GM23338 (cell line): ENCODE measurements around the gene CIB4. TPM values are rescaled to one million over a fixed set of nuclear protein-coding genes. Genes with fewer than 3 reads are reported as not detected.

Source experiments
- ATAC-seq: fragments of 200-7000 bp; cut with Tn5 transposase; 3 replicates; pipeline ENCODE4 v1.9.1; 2020
- DNase-seq: peaks from one replicate; pipeline ENCODE4 v3.0.0-alpha.2; 2015; ENCODE audit warnings: low spot score
- H2AFZ ChIP-seq: fragments of 200-600 bp; sonication (generic); 2 replicates; pipeline ENCODE4 v1.8.0; 2016; ENCODE audit warnings: antibody characterized with exemption, mild to moderate bottlenecking, moderate library complexity
- H3F3A ChIP-seq: fragments of 200-600 bp; sonication (generic); replicated peaks from 2 replicates; pipeline ENCODE4 v1.8.0; 2017; ENCODE audit warnings: antibody characterized with exemption, mixed run types, low read depth
- H3K27ac ChIP-seq: fragments of 200-600 bp; sonication (generic); 2 replicates; pipeline ENCODE4 v1.6.1; 2016; ENCODE audit warnings: low read depth
- H3K27me3 ChIP-seq: fragments of 200-600 bp; sonication (generic); 2 replicates; pipeline ENCODE4 v1.8.0; 2016; ENCODE audit warnings: mild to moderate bottlenecking, mixed run types, moderate library complexity; ENCODE audit not compliant: insufficient read depth
- H3K36me3 ChIP-seq: fragments of 200-600 bp; sonication (generic); 2 replicates; pipeline ENCODE4 v1.8.0; 2016; ENCODE audit warnings: mild to moderate bottlenecking; ENCODE audit not compliant: insufficient read depth
- H3K4me1 ChIP-seq: fragments of 200-600 bp; sonication (generic); 2 replicates; pipeline ENCODE4 v1.8.0; 2016; ENCODE audit warnings: mild to moderate bottlenecking, moderate library complexity; ENCODE audit not compliant: insufficient read depth
- H3K4me2 ChIP-seq: fragments of 200-600 bp; sonication (generic); 2 replicates; pipeline ENCODE4 v1.7.1; 2017; ENCODE audit warnings: mixed run types
- H3K4me3 ChIP-seq: fragments of 200-600 bp; sonication (generic); 2 replicates; pipeline ENCODE4 v1.6.1; 2016; ENCODE audit warnings: mixed run types
- H3K79me2 ChIP-seq: fragments of 200-600 bp; sonication (generic); replicated peaks from 2 replicates; pipeline ENCODE4 v1.8.0; 2017; ENCODE audit warnings: mild to moderate bottlenecking; ENCODE audit not compliant: insufficient read depth
- H3K9me2 ChIP-seq: fragments of 200-600 bp; sonication (generic); 2 replicates; pipeline ENCODE4 v1.8.0; 2017; ENCODE audit not compliant: insufficient read depth
- H4K20me1 ChIP-seq: fragments of 200-600 bp; sonication (generic); replicated peaks from 2 replicates; pipeline ENCODE4 v1.8.0; 2017; ENCODE audit warnings: mild to moderate bottlenecking; ENCODE audit not compliant: insufficient read depth
- H3K27ac Mint-ChIP-seq: 2 replicates; pipeline ENCODE4 v1.8.0; 2020; ENCODE audit warnings: inconsistent platforms, mild to moderate bottlenecking, moderate library complexity, mixed read lengths
- H3K27me3 Mint-ChIP-seq: 3 replicates; pipeline ENCODE4 v1.8.0; 2022; ENCODE audit warnings: low read depth, mild to moderate bottlenecking, moderate library complexity, mixed read lengths, inconsistent platforms; ENCODE audit not compliant: insufficient read depth, poor library complexity
- H3K36me3 Mint-ChIP-seq: 3 replicates; pipeline ENCODE4 v1.8.0; 2021; ENCODE audit warnings: low read depth, mild to moderate bottlenecking, inconsistent platforms, moderate library complexity, mixed read lengths
- H3K4me1 Mint-ChIP-seq: 3 replicates; pipeline ENCODE4 v1.8.0; 2020; ENCODE audit warnings: mild to moderate bottlenecking, inconsistent platforms, mixed read lengths
- H3K4me3 Mint-ChIP-seq: 3 replicates; pipeline ENCODE4 v1.8.0; 2021; ENCODE audit warnings: moderate library complexity, mild to moderate bottlenecking, inconsistent platforms, mixed read lengths
- H3K9me3 Mint-ChIP-seq: 3 replicates; pipeline ENCODE4 v1.8.0; 2020; ENCODE audit warnings: moderate library complexity, mild to moderate bottlenecking, inconsistent platforms, mixed read lengths
- CREB1 ChIP-seq: fragments of 250-450 bp; sonication (Bioruptor Pico); IDR thresholded peaks from 2 replicates; pipeline ENCODE4 v1.5.0; 2020; ENCODE audit warnings: low read depth, mild to moderate bottlenecking, moderate library complexity
- EZH2 ChIP-seq: fragments of 200-600 bp; sonication (generic); IDR thresholded peaks from one replicate; pipeline ENCODE4 v1.8.0; 2017; ENCODE audit warnings: antibody characterized with exemption, mild to moderate bottlenecking, low read depth; ENCODE audit not compliant: unreplicated experiment
- EZH2phosphoT487 ChIP-seq: fragments of 200-600 bp; sonication (generic); IDR thresholded peaks from one replicate; pipeline ENCODE4 v1.8.1; 2018; ENCODE audit warnings: antibody characterized with exemption; ENCODE audit not compliant: unreplicated experiment
- JUNB ChIP-seq: IDR thresholded peaks from one replicate; pipeline ENCODE4 v1.6.1; 2016; ENCODE audit warnings: antibody characterized with exemption; ENCODE audit not compliant: unreplicated experiment
- NANOG ChIP-seq: IDR thresholded peaks from 2 replicates; pipeline ENCODE4 v1.6.1; 2016; ENCODE audit warnings: antibody characterized with exemption, borderline replicate concordance
- POLR2AphosphoS5 ChIP-seq: IDR thresholded peaks from 2 replicates; pipeline ENCODE4 v1.6.1; 2016; ENCODE audit warnings: antibody characterized with exemption, low read depth
- STAT1 ChIP-seq: IDR thresholded peaks from one replicate; pipeline ENCODE4 v1.6.1; 2016; ENCODE audit warnings: antibody characterized with exemption; ENCODE audit not compliant: unreplicated experiment
- ZNF114 ChIP-seq: fragments of 250-450 bp; sonication (Bioruptor Pico); IDR thresholded peaks from 2 replicates; pipeline ENCODE4 v1.5.0; 2020; ENCODE audit warnings: mild to moderate bottlenecking, moderate library complexity
- ZNF331 ChIP-seq: fragments of 250-450 bp; sonication (Bioruptor Pico); IDR thresholded peaks from 2 replicates; pipeline ENCODE4 v1.5.0; 2020; ENCODE audit warnings: low read depth, mild to moderate bottlenecking, moderate library complexity
- polyA plus RNA-seq: library from polyadenylated mRNA; unstranded; fragments of >200 nt; fragmentation: Nextera tagmentation; extraction: Ambion mirVana; gene quantifications from 2 replicates; pipeline ENCODE4 v1.2.1, GENCODE V29; 2016
- total RNA-seq: library from RNA; depleted of rRNA; stranded (reverse); fragments of >200 nt; shearing (Covaris generic); gene quantifications from 2 replicates; pipeline ENCODE4 v1.2.3, GENCODE V29; 2014
- TF ChIP-seq, protein P1 (sequence below): fragments of 250-450 bp; sonication (Bioruptor Pico); IDR thresholded peaks from 2 replicates; pipeline ENCODE4 v1.5.0; 2020; ENCODE audit warnings: mild to moderate bottlenecking, moderate library complexity
- TF ChIP-seq, protein P2 (sequence below), 2 experiments: fragments of 200-600 bp in 1 of 2; sonication (generic) in 1 of 2; conservative IDR thresholded peaks; 2 replicates each; pipeline versions ENCODE4 v1.5.1 to v1.6.1; 2016 to 2017; ENCODE audit warnings: antibody characterized with exemption in 2 of 2, low read depth in 2 of 2, mild to moderate bottlenecking in 2 of 2, moderate library complexity in 1 of 2
- TF ChIP-seq, protein P3 (sequence below): IDR thresholded peaks from one replicate; pipeline ENCODE4 v1.6.1; 2018; ENCODE audit warnings: antibody characterized with exemption; ENCODE audit not compliant: unreplicated experiment
- TF ChIP-seq, protein P4 (sequence below): IDR thresholded peaks from 2 replicates; pipeline ENCODE4 v1.6.1; 2016; ENCODE audit warnings: antibody characterized with exemption

CIB4 gene
- total and polyA plus RNA-seq, 2 experiments from 2014 or later, result not detected

DNA sequence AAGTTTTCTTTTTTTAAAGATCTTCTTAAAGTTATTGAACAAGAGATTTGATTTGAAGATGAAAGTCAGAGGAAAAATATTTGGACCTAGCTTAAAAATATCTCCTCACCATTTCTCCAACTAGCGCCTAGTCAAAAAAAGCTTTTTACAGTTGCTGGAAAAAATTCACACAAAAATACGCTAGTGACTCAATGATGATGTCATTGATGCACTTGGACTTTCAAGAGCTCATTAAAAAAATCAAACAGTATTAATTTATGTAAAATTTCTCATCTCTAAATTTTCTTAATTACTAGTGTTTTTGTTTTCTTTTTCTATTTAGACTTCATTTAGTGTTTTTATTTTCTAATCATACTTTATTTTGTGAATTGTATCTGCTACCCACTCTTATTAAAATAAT, 41.8 kb downstream of the CIB4 start:
- H3K36me3 Mint-ChIP-seq, result no peaks in the 10 kb centered on the region
- no peaks in the 10 kb centered on the region for H3K9me3 Mint-ChIP-seq
- H3K4me3 Mint-ChIP-seq, result no peak overlapping the region
- Histone ChIP-seq H3K9me2 (no peaks in the 10 kb centered on the region), H3K4me1 (no peaks in the 10 kb centered on the region), H3K27me3 (no peaks in the 10 kb centered on the region), H2AFZ (no peak overlapping the region), H3K4me2 (no peak overlapping the region), H4K20me1 (no peaks in the 10 kb centered on the region; the same call in 1 of the 2 replicates), H3K4me3 (no peak overlapping the region), H3K27ac (no peak overlapping the region), H3K79me2 (no peaks in the 10 kb centered on the region), H3K36me3 (no peaks in the 10 kb centered on the region), H3F3A (no peaks in the 10 kb centered on the region)
- no peak for ATAC-seq
- TF ChIP-seq JUNB (no peak), EZH2phosphoT487 (no peak), NANOG (no peak), EZH2 (no peak), POLR2AphosphoS5 (no peak), STAT1 (no peak), CREB1 (CRISPR knock-in tag) (no peak), ZNF114 (CRISPR knock-in tag) (no peak), ZNF331 (CRISPR knock-in tag) (no peak)
- TF ChIP-seq, protein P1, sequence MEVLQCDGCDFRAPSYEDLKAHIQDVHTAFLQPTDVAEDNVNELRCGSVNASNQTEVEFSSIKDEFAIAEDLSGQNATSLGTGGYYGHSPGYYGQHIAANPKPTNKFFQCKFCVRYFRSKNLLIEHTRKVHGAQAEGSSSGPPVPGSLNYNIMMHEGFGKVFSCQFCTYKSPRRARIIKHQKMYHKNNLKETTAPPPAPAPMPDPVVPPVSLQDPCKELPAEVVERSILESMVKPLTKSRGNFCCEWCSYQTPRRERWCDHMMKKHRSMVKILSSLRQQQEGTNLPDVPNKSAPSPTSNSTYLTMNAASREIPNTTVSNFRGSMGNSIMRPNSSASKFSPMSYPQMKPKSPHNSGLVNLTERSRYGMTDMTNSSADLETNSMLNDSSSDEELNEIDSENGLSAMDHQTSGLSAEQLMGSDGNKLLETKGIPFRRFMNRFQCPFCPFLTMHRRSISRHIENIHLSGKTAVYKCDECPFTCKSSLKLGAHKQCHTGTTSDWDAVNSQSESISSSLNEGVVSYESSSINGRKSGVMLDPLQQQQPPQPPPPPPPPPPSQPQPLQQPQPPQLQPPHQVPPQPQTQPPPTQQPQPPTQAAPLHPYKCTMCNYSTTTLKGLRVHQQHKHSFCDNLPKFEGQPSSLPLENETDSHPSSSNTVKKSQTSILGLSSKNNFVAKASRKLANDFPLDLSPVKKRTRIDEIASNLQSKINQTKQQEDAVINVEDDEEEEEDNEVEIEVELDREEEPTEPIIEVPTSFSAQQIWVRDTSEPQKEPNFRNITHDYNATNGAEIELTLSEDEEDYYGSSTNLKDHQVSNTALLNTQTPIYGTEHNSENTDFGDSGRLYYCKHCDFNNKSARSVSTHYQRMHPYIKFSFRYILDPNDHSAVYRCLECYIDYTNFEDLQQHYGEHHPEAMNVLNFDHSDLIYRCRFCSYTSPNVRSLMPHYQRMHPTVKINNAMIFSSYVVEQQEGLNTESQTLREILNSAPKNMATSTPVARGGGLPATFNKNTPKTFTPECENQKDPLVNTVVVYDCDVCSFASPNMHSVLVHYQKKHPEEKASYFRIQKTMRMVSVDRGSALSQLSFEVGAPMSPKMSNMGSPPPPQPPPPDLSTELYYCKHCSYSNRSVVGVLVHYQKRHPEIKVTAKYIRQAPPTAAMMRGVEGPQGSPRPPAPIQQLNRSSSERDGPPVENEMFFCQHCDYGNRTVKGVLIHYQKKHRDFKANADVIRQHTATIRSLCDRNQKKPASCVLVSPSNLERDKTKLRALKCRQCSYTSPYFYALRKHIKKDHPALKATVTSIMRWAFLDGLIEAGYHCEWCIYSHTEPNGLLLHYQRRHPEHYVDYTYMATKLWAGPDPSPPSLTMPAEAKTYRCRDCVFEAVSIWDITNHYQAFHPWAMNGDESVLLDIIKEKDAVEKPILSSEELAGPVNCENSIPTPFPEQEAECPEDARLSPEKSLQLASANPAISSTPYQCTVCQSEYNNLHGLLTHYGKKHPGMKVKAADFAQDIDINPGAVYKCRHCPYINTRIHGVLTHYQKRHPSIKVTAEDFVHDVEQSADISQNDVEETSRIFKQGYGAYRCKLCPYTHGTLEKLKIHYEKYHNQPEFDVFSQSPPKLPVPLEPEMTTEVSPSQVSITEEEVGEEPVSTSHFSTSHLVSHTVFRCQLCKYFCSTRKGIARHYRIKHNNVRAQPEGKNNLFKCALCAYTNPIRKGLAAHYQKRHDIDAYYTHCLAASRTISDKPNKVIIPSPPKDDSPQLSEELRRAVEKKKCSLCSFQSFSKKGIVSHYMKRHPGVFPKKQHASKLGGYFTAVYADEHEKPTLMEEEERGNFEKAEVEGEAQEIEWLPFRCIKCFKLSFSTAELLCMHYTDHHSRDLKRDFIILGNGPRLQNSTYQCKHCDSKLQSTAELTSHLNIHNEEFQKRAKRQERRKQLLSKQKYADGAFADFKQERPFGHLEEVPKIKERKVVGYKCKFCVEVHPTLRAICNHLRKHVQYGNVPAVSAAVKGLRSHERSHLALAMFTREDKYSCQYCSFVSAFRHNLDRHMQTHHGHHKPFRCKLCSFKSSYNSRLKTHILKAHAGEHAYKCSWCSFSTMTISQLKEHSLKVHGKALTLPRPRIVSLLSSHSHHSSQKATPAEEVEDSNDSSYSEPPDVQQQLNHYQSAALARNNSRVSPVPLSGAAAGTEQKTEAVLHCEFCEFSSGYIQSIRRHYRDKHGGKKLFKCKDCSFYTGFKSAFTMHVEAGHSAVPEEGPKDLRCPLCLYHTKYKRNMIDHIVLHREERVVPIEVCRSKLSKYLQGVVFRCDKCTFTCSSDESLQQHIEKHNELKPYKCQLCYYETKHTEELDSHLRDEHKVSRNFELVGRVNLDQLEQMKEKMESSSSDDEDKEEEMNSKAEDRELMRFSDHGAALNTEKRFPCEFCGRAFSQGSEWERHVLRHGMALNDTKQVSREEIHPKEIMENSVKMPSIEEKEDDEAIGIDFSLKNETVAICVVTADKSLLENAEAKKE, result no peak
- TF ChIP-seq, protein P2, sequence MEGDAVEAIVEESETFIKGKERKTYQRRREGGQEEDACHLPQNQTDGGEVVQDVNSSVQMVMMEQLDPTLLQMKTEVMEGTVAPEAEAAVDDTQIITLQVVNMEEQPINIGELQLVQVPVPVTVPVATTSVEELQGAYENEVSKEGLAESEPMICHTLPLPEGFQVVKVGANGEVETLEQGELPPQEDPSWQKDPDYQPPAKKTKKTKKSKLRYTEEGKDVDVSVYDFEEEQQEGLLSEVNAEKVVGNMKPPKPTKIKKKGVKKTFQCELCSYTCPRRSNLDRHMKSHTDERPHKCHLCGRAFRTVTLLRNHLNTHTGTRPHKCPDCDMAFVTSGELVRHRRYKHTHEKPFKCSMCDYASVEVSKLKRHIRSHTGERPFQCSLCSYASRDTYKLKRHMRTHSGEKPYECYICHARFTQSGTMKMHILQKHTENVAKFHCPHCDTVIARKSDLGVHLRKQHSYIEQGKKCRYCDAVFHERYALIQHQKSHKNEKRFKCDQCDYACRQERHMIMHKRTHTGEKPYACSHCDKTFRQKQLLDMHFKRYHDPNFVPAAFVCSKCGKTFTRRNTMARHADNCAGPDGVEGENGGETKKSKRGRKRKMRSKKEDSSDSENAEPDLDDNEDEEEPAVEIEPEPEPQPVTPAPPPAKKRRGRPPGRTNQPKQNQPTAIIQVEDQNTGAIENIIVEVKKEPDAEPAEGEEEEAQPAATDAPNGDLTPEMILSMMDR (conservative IDR thresholded peaks at IDR 0.05; ENCODE audit: low read depth in 2 of 2), result no peak
- TF ChIP-seq, protein P3, sequence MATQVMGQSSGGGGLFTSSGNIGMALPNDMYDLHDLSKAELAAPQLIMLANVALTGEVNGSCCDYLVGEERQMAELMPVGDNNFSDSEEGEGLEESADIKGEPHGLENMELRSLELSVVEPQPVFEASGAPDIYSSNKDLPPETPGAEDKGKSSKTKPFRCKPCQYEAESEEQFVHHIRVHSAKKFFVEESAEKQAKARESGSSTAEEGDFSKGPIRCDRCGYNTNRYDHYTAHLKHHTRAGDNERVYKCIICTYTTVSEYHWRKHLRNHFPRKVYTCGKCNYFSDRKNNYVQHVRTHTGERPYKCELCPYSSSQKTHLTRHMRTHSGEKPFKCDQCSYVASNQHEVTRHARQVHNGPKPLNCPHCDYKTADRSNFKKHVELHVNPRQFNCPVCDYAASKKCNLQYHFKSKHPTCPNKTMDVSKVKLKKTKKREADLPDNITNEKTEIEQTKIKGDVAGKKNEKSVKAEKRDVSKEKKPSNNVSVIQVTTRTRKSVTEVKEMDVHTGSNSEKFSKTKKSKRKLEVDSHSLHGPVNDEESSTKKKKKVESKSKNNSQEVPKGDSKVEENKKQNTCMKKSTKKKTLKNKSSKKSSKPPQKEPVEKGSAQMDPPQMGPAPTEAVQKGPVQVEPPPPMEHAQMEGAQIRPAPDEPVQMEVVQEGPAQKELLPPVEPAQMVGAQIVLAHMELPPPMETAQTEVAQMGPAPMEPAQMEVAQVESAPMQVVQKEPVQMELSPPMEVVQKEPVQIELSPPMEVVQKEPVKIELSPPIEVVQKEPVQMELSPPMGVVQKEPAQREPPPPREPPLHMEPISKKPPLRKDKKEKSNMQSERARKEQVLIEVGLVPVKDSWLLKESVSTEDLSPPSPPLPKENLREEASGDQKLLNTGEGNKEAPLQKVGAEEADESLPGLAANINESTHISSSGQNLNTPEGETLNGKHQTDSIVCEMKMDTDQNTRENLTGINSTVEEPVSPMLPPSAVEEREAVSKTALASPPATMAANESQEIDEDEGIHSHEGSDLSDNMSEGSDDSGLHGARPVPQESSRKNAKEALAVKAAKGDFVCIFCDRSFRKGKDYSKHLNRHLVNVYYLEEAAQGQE, result no peak
- TF ChIP-seq, protein P4, sequence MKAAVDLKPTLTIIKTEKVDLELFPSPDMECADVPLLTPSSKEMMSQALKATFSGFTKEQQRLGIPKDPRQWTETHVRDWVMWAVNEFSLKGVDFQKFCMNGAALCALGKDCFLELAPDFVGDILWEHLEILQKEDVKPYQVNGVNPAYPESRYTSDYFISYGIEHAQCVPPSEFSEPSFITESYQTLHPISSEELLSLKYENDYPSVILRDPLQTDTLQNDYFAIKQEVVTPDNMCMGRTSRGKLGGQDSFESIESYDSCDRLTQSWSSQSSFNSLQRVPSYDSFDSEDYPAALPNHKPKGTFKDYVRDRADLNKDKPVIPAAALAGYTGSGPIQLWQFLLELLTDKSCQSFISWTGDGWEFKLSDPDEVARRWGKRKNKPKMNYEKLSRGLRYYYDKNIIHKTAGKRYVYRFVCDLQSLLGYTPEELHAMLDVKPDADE, result no peak
- H3K27me3 Mint-ChIP-seq, result peaks cover 4% of the 10 kb centered on the region
- no peak overlapping the region for H3K27ac Mint-ChIP-seq
- H3K4me1 Mint-ChIP-seq, result peaks cover 7% of the 10 kb centered on the region; the same call in 2 of the 3 replicates
- DNase-seq, result no peak
